ENCODE data around the gene SSH2. TPM values are rescaled to one million over a fixed set of nuclear protein-coding genes. Genes with fewer than 3 reads are reported as not detected.

Gene SSH2
- total and polyA plus RNA-seq, 9 of the 15 experiments (the other 6 are each of a cell fraction or from before 2014, with no cell fraction given): 3.9 to 16.1 (median 10.2) TPM

GRCh38 chr17:29653995-29654714 is 275.9 kb downstream of the SSH2 start (continued):
- no peak for TF ChIP-seq AFF1 (IDR thresholded peaks at IDR 0.05; ENCODE audit: low read depth in 1 of 2, partially characterized antibody in 2 of 2)
- peak; percentile 70 for TF ChIP-seq SMARCE1 (IDR thresholded peaks at IDR 0.05)
- no peak for TF ChIP-seq ZNF780A (CRISPR knock-in tag; IDR thresholded peaks at IDR 0.05)
- TF ChIP-seq CHD4 (IDR thresholded peaks at IDR 0.05; ENCODE audit: insufficient read depth, insufficient replicate concordance, low read depth, low read length, poor library complexity, severe bottlenecking): no peak
- TF ChIP-seq ZHX1 (conservative IDR thresholded peaks at IDR 0.05; ENCODE audit: low read length): no peak
- no peak for TF ChIP-seq CHD2 (IDR thresholded peaks at IDR 0.05; ENCODE audit: low read depth, low read length)
- TF ChIP-seq SIX5 (IDR thresholded peaks at IDR 0.05; ENCODE audit: borderline replicate concordance in 1 of 2, insufficient read depth in 1 of 2, low read depth in 1 of 2, low read length in 2 of 2): no peak
- no peak for TF ChIP-seq HNRNPUL1 (IDR thresholded peaks at IDR 0.05; ENCODE audit: low read length)
- no peak for TF ChIP-seq ZNF134 (CRISPR knock-in tag; conservative IDR thresholded peaks at IDR 0.05)
- no peak for TF ChIP-seq ARID4B (CRISPR knock-in tag; IDR thresholded peaks at IDR 0.05)
- TF ChIP-seq NCOR1 (IDR thresholded peaks at IDR 0.05): peak; percentile 57
- no peak for TF ChIP-seq E2F5 (CRISPR knock-in tag; IDR thresholded peaks at IDR 0.05)
